GM12892 (cell line): ENCODE measurements around the gene TNFRSF19.
"Not testable (repeated sequence)": the region's sequence is repeated elsewhere in the genome, so short reads cannot be mapped to it uniquely, and the experiment has no call there.

Source experiments
- DNase-seq: peaks from one replicate; pipeline ENCODE4 v3.0.0; 2011; ENCODE audit not compliant: insufficient read length
- FAIRE-seq: peaks from 2 replicates; lab custom pipeline; 2011; peaks lifted over from hg19 to GRCh38; lab: Jason Lieb, UNC
- POLR2A ChIP-seq: IDR thresholded peaks from 2 replicates; pipeline ENCODE4 v1.6.1; 2011; ENCODE audit warnings: low read depth, low read length, control low read depth
- POLR2AphosphoS5 ChIP-seq: IDR thresholded peaks from 2 replicates; pipeline ENCODE4 v1.6.1; 2011; ENCODE audit warnings: low read depth, low read length, control low read depth
- TAF1 ChIP-seq: IDR thresholded peaks from 2 replicates; pipeline ENCODE4 v1.6.1; 2011; ENCODE audit warnings: low read depth, mild to moderate bottlenecking, control low read depth, low read length, borderline replicate concordance

Gene TNFRSF19

DNA sequence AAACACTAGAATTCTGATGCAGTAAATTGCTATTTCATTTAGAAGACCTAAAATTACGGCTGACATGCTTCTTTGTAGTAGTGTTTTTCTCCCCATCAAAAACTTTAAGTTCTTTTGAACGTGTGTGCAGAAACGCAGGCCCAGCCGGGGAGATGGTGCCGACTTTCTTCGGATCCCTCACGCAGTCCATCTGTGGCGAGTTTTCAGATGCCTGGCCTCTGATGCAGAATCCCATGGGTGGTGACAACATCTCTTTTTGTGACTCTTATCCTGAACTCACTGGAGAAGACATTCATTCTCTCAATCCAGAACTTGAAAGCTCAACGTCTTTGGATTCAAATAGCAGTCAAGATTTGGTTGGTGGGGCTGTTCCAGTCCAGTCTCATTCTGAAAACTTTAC, 98.3 kb downstream of the TNFRSF19 start:
- FAIRE-seq (no peak), DNase-seq (no peak)
- TF ChIP-seq POLR2A, result no peak

DNA sequence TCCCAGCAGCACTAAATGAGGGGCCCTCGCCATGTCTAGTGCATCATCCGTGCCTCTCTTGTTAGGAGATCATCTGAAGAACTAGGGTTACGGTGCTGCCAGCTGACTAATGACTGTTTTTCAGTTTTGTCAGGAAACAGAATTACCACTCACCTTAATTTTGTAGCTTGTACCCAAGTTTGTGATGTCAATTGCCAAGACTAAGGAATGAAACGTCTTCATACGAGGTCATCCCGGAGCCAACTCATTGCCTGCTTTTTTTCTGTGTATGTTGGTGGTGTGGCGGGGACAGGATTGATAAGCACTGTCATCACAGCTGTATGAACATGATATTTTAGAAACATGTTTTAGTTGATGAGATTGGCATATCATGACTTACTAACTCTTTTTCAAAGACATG, 100.6 kb downstream of the TNFRSF19 start:
- TF ChIP-seq POLR2A (no peak), POLR2AphosphoS5 (no peak), TAF1 (no peak)
- no peak for DNase-seq
- FAIRE-seq, result no peak

DNA sequence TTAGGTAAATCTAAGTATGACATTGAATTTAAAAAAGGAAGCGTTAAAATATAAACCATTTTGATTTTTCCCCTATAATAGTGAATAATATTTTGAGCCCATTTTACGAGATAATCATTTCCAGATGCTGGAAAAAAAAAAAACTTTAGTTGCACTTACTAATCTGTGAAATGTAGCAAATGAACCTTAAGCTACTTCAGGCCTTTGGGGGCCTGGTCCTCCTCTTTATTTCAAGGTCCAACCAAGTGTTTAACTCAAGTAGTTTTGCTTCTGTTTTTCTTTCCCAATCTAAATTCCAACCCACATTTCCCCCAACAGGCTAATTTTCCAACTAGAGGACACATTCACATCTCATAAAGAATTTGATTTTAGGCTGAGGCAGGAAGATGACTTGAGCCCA, 101.2 kb downstream of the TNFRSF19 start:
- FAIRE-seq, result no peak
- DNase-seq, result no peak
- TF ChIP-seq TAF1 (no peak), POLR2AphosphoS5 (no peak), POLR2A (no peak)

DNA sequence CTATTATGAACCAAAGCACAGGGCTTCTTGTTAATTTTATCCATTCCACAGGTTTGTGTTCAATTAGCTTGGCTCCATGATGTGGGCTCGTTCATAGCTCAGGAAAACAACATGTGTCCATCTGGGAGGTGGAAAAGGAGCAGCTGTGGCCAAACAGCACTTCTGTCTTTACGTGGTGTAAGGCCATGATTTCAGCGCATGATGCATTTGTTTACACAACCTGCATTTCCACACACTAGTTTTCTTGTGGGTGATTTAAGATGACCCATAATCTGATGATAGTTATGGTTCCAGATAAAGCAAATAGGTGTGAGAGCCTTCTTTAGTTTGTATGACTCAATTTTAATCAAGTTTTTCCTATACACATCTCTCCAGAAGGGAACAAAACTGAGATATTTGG, 101.7 kb downstream of the TNFRSF19 start:
- DNase-seq (no peak), FAIRE-seq (no peak)
- TF ChIP-seq POLR2AphosphoS5, result no peak
- TF ChIP-seq POLR2A, result no peak
- no peak for TF ChIP-seq TAF1

DNA sequence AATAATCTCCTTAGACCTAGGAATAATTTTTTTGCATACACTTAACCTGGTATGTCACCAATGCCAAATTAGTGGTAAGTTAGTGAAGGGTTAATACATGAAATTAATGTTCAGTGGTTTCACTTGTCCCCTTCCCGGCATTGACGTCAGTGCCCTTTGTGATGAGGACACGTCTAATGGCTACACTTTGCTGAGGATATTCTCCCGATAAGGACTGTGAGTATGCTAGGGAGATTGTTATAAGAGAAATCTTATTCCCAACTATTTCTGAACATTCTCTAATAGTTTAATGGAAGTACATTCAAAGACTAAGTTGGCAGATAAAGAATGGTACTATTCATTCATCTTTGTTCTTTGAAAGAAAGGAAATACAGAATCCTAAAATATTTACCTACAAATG, 102.4 kb downstream of the TNFRSF19 start:
- TF ChIP-seq POLR2A, result no peak
- no peak for TF ChIP-seq POLR2AphosphoS5
- TF ChIP-seq TAF1, result no peak
- DNase-seq, result no peak
- FAIRE-seq, result no peak

DNA sequence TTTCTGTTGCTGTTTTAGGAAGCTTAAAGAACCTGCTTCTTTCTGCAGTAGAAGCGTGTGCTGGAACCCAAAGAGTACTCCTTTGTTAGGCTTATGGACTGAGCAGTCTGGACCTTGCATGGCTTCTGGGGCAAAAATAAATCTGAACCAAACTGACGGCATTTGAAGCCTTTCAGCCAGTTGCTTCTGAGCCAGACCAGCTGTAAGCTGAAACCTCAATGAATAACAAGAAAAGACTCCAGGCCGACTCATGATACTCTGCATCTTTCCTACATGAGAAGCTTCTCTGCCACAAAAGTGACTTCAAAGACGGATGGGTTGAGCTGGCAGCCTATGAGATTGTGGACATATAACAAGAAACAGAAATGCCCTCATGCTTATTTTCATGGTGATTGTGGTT, 103.1 kb downstream of the TNFRSF19 start:
- no peak for TF ChIP-seq TAF1
- no peak for TF ChIP-seq POLR2A
- TF ChIP-seq POLR2AphosphoS5, result no peak
- DNase-seq (no peak), FAIRE-seq (no peak)

DNA sequence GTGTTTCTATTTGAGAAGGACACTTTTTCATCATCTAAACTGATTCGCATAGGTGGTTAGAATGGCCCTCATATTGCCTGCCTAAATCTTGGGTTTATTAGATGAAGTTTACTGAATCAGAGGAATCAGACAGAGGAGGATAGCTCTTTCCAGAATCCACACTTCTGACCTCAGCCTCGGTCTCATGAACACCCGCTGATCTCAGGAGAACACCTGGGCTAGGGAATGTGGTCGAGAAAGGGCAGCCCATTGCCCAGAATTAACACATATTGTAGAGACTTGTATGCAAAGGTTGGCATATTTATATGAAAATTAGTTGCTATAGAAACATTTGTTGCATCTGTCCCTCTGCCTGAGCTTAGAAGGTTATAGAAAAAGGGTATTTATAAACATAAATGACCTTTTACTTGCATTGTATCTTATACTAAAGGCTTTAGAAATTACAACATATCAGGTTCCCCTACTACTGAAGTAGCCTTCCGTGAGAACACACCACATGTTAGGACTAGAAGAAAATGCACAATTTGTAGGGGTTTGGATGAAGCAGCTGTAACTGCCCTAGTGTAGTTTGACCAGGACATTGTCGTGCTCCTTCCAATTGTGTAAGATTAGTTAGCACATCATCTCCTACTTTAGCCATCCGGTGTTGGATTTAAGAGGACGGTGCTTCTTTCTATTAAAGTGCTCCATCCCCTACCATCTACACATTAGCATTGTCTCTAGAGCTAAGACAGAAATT, 103.8 kb downstream of the TNFRSF19 start:
- TF ChIP-seq POLR2AphosphoS5, result no peak
- TF ChIP-seq POLR2A, result no peak
- no peak for TF ChIP-seq TAF1
- FAIRE-seq (peak; percentile 50), DNase-seq (no peak)

DNA sequence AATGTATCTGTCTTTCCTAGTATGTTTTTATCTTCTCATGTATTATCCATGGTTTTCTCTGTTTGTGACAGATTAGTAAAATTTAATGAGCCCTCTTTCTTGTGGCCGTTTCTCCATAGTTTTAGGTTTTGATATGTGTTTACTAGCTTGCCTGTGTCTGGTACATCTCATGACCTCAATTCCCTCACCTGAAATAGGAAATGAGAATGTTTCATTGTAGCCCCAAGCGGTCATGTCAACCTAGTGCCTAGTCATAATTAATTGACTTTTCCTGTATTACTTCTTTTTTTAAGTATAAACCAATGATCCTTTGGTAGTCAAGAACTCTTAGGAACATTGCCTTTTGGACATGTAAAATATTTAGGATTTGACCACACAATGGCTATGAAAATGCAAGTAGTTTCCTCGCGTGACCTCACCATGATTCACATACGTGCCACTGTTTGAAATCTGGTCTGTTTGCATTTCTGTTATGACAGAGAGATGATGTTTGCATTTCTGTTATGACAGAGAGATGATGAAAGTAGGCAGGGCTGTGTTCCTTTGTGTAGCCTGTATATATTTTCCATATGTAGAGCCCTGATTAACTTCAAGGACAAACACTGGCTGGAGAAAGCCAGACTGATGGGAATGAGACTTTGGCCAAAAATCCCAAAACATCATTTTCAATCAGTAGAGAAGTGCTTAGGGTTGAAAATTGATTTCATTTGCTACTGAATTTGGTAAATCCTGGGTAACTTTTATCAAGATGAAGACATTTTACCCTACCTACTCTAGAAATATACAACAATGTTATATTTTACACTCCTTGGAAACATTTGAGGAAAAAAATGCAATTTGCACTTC, 104.8 kb downstream of the TNFRSF19 start:
- TF ChIP-seq POLR2AphosphoS5 (no peak), TAF1 (no peak), POLR2A (no peak)
- FAIRE-seq (no peak), DNase-seq (no peak)

DNA sequence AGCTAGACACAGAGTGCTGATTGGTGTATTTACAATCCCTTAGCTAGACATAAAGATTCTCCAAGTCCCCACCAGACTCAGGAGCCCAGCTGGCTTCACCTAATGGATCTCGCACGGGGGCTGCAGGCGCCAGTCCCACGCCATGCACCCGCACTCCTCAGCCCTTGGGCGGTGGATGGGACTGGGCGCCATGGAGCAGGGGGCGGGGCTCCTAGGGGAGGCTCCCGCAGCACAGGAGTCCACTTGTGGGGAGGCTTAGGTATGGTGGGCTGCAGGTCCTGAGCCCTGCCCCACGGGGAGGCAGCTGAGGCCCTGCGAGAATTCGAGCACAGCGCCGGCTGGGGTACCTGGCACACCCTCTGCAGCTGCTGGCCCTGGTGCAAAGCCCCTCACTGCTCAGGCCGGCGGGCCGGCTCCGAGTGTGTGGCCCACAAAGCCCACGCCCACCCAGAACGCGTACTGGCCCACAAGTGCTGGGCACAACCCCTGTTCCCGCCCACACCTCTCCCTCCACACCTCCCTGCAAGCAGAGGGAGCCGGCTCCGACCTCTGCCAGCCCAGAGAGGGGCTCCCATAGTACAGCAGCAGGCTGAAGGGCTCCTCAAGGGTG, 107.6 kb downstream of the TNFRSF19 start:
- not testable (repeated sequence) for DNase-seq, FAIRE-seq

DNA sequence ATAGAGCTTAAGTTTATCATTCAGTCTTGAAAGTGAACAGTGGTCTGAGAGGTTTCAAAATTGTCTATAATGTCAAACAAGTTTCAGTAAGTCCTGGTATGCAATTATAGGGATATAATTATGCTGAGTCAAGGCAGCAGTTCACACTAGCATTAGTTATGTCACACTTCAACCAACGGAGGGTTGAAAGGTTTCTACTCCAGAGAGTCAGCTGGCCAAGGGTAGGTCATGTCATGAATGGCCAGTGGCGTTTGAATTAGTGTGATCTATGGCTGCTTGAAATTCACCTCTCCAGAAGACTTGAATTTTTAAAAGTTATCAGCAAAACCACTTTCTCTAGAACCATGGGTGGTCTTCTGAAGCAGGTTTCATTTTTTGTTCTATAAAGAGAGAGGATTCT, 108.6 kb downstream of the TNFRSF19 start:
- DNase-seq, result no peak
- no peak for TF ChIP-seq POLR2AphosphoS5
- no peak for FAIRE-seq

DNA sequence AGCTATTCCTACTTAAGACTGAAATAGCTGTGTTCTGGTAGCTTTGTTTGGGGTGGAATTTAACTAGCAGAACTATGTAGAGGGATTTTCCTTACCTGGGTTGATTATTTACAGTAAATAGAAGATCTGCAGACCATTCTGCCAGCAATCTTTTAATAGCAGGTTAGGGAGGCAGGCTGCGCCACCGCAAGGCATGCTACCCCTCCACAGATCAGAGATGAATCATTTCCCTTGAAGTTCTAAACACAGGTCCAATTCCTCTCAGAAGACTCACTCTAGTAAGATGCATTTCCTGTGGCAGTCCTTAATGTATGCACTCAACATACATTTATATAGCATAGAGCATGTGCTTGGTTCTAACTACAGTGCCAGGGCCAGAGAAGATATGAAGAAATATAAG, 109.0 kb downstream of the TNFRSF19 start:
- DNase-seq (no peak), FAIRE-seq (no peak)
- TF ChIP-seq POLR2A (no peak), TAF1 (no peak), POLR2AphosphoS5 (no peak)

DNA sequence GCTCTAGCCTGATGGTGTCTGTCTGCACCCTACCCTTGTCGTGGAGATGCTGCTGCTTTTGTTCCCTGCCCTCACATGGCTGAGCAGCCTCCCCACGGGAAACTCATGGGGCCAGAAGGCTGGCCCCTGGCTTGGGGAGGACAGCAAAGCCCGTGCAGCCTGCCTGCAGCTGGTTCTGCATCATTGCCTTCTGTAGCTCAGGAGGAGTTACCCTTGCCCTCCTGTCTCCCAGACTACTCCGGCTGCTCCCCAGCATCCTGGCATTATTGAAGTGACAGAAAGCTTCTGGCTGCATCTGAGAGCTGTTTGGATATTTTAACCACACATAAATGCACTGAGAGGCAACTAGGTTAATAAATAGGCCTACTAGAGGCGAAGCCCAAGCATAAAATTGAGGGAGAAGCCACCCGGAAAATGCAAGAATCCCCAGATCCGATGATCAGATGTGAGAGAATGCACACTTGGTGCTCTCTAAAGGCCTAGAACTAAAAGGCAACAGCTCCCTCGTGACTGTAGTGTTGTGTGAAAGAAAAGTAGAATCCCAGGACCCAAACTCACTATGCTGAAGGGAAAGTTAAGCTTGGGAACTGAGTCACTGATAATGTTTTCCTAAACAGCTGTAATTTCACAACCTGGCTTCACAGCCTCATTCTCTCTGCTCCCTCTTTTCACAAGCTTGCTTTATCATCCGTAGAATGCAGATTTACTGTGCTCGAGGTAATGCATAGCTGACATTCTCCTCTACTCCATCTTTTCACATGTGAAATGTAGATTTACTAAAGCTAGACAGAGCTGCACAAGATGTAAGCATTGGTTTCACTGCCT, 110.8 kb downstream of the TNFRSF19 start:
- DNase-seq, result no peak
- FAIRE-seq, result no peak
- TF ChIP-seq TAF1, result no peak
- no peak for TF ChIP-seq POLR2A
- TF ChIP-seq POLR2AphosphoS5, result no peak
